IMR-90 (cell line): Measurements from ENCODE around the gene AGT. TPM values are rescaled to one million over a fixed set of nuclear protein-coding genes. Genes with fewer than 3 reads are reported as not detected.

Source experiments
- ATAC-seq: fragments of 200-7000 bp; cut with Tn5 transposase; 2 replicates; pipeline ENCODE4 v1.9.1; 2020; ENCODE audit warnings: low read depth, mild to moderate bottlenecking, moderate library complexity
- BruUV-seq: library from RNA; stranded (reverse); fragments of 400-500 nt; replicated peaks from 2 replicates; lab custom pipeline; 2021; lab: Mats Ljungman, UMichigan
- CTCF ChIA-PET: fragments of 300-600 bp; formaldehyde crosslinking; extraction: SDS; loops from one replicate; lab custom pipeline; 2021; ENCODE audit warnings: antibody characterized with exemption; lab: Yijun Ruan, JAX
- POLR2A ChIA-PET: fragments of 300-600 bp; sonication (Branson Sonifier 250); formaldehyde crosslinking; loops from one replicate; lab custom pipeline; 2022; ENCODE audit warnings: antibody characterized with exemption; ENCODE audit not compliant: unreplicated experiment; lab: Charles Lee
- DNase-seq: peaks from one replicate; pipeline ENCODE4 v3.0.0; 2013
- H2AFZ ChIP-seq: replicated peaks from 2 replicates; pipeline ENCODE3; 2013; ENCODE audit warnings: low read length, mild to moderate bottlenecking; ENCODE audit not compliant: poor library complexity
- H2AK5ac ChIP-seq: 2 replicates; pipeline ENCODE4 v1.6.1; 2013; ENCODE audit warnings: low read depth, low read length, inconsistent platforms
- H2AK9ac ChIP-seq: replicated peaks from 2 replicates; pipeline ENCODE3; 2013; ENCODE audit warnings: mild to moderate bottlenecking, low read depth, low read length, moderate library complexity; ENCODE audit not compliant: poor library complexity
- H2BK120ac ChIP-seq: 2 replicates; pipeline ENCODE4 v1.6.1; 2013; ENCODE audit warnings: low read depth, low read length, inconsistent platforms
- H2BK15ac ChIP-seq: 3 replicates; pipeline ENCODE4 v1.6.1; 2013; ENCODE audit warnings: low read depth, low read length, inconsistent platforms
- H2BK20ac ChIP-seq: 2 replicates; pipeline ENCODE4 v1.6.1; 2013; ENCODE audit warnings: low read depth, mild to moderate bottlenecking, inconsistent platforms, low read length, moderate library complexity
- H2BK5ac ChIP-seq: 2 replicates; pipeline ENCODE4 v1.6.1; 2013; ENCODE audit warnings: mild to moderate bottlenecking, low read depth, low read length, inconsistent platforms; ENCODE audit not compliant: poor library complexity, severe bottlenecking
- H3K14ac ChIP-seq: replicated peaks from 2 replicates; pipeline ENCODE4 v1.6.1; 2013; ENCODE audit warnings: low read depth, low read length, inconsistent platforms
- H3K18ac ChIP-seq: 2 replicates; pipeline ENCODE4 v1.6.1; 2013; ENCODE audit warnings: low read depth, low read length, control low read depth
- H3K23ac ChIP-seq: 2 replicates; pipeline ENCODE4 v1.6.1; 2013; ENCODE audit warnings: low read depth, low read length, inconsistent platforms
- H3K27ac ChIP-seq: 2 replicates; pipeline ENCODE4 v1.5.1; 2013; ENCODE audit warnings: mild to moderate bottlenecking, control low read depth, low read length; ENCODE audit not compliant: insufficient read depth
- H3K27me3 ChIP-seq: 2 replicates; pipeline ENCODE4 v1.6.1; 2013; ENCODE audit warnings: low read length; ENCODE audit not compliant: control insufficient read depth, insufficient read depth
- H3K36me3 ChIP-seq: 2 replicates; pipeline ENCODE4 v1.6.1; 2013; ENCODE audit warnings: low read length, mixed read lengths; ENCODE audit not compliant: control insufficient read depth, insufficient read depth
- H3K4ac ChIP-seq: 2 replicates; pipeline ENCODE4 v1.6.1; 2013; ENCODE audit warnings: low read depth, low read length, inconsistent platforms
- H3K4me1 ChIP-seq: 2 replicates; pipeline ENCODE4 v1.6.1; 2013; ENCODE audit warnings: low read length, mixed read lengths; ENCODE audit not compliant: control insufficient read depth, insufficient read depth
- H3K4me2 ChIP-seq: 2 replicates; pipeline ENCODE4 v1.6.1; 2013; ENCODE audit warnings: low read depth, mild to moderate bottlenecking, control low read depth, low read length, moderate library complexity
- H3K4me3 ChIP-seq: 2 replicates; pipeline ENCODE4 v1.5.1; 2013; ENCODE audit warnings: low read depth, mild to moderate bottlenecking, control low read depth, low read length, moderate library complexity; ENCODE audit not compliant: insufficient read depth
- H3K56ac ChIP-seq: 2 replicates; pipeline ENCODE4 v1.6.1; 2013; ENCODE audit warnings: low read length, inconsistent platforms; ENCODE audit not compliant: insufficient read depth; ENCODE audit errors: extremely low read depth
- H3K79me1 ChIP-seq, 2 experiments: 2 replicates each; pipeline ENCODE4 v1.6.1; 2013; ENCODE audit warnings: low read length in 2 of 2, inconsistent platforms in 1 of 2, low read depth in 1 of 2
- H3K9ac ChIP-seq: 2 replicates; pipeline ENCODE4 v1.6.1; 2013; ENCODE audit warnings: low read depth, low read length, control low read depth
- H3K9me1 ChIP-seq: 2 replicates; pipeline ENCODE4 v1.6.1; 2013; ENCODE audit warnings: low read length, inconsistent platforms; ENCODE audit not compliant: insufficient read depth
- H3K9me3 ChIP-seq: 2 replicates; pipeline ENCODE4 v1.6.1; 2013; ENCODE audit warnings: low read length; ENCODE audit not compliant: control insufficient read depth, insufficient read depth
- H4K20me1 ChIP-seq: 2 replicates; pipeline ENCODE4 v1.6.1; 2013; ENCODE audit warnings: low read length, inconsistent platforms; ENCODE audit not compliant: insufficient read depth
- H4K5ac ChIP-seq: 2 replicates; pipeline ENCODE4 v1.6.1; 2013; ENCODE audit warnings: mild to moderate bottlenecking, low read depth, low read length, control low read depth
- H4K8ac ChIP-seq, 2 experiments: 2 replicates each; pipeline ENCODE4 v1.6.1; 2013; ENCODE audit warnings: low read depth in 2 of 2, low read length in 2 of 2, control low read depth in 1 of 2, inconsistent platforms in 1 of 2
- H4K91ac ChIP-seq: 2 replicates; pipeline ENCODE4 v1.6.1; 2013; ENCODE audit warnings: low read depth, low read length, inconsistent platforms; ENCODE audit not compliant: insufficient read depth
- BHLHE40 ChIP-seq: fragments of 150-350 bp; IDR thresholded peaks from 2 replicates; pipeline ENCODE4 v1.6.1; 2016; ENCODE audit warnings: mild to moderate bottlenecking, low read depth, low read length
- CEBPB ChIP-seq: IDR thresholded peaks from 2 replicates; pipeline ENCODE4 v1.6.1; 2012; ENCODE audit warnings: low read depth, low read length, improper control_type of control experiment
- CHD1 ChIP-seq: IDR thresholded peaks from 2 replicates; pipeline ENCODE4 v1.6.1; 2012; ENCODE audit warnings: low read depth, low read length, improper control_type of control experiment
- ELK1 ChIP-seq: fragments of 150-350 bp; IDR thresholded peaks from 2 replicates; pipeline ENCODE4 v1.6.1; 2016; ENCODE audit warnings: low read depth, mild to moderate bottlenecking, low read length, moderate library complexity, borderline replicate concordance
- FOS ChIP-seq: fragments of 150-350 bp; IDR thresholded peaks from 2 replicates; pipeline ENCODE4 v1.6.1; 2016; ENCODE audit warnings: low read depth, low read length
- MAFK ChIP-seq: IDR thresholded peaks from 2 replicates; pipeline ENCODE4 v1.6.1; 2012; ENCODE audit warnings: low read depth, low read length, improper control_type of control experiment
- MAZ ChIP-seq: IDR thresholded peaks from 2 replicates; pipeline ENCODE4 v1.6.1; 2012; ENCODE audit warnings: low read depth, mild to moderate bottlenecking, low read length, improper control_type of control experiment, moderate library complexity, borderline replicate concordance
- MXI1 ChIP-seq: IDR thresholded peaks from 2 replicates; pipeline ENCODE4 v1.6.1; 2012; ENCODE audit warnings: low read depth, mild to moderate bottlenecking, low read length, moderate library complexity, borderline replicate concordance
- NFE2L2 ChIP-seq: fragments of 150-350 bp; IDR thresholded peaks from 2 replicates; pipeline ENCODE4 v1.6.1; 2016; ENCODE audit warnings: low read depth, mild to moderate bottlenecking, low read length
- POLR2A ChIP-seq: IDR thresholded peaks from 2 replicates; pipeline ENCODE4 v1.6.1; 2012; ENCODE audit warnings: mild to moderate bottlenecking, low read depth, low read length
- RAD21 ChIP-seq: IDR thresholded peaks from 2 replicates; pipeline ENCODE4 v1.6.1; 2012; ENCODE audit warnings: low read length, improper control_type of control experiment
- RCOR1 ChIP-seq: IDR thresholded peaks from 2 replicates; pipeline ENCODE4 v1.6.1; 2012; ENCODE audit warnings: mild to moderate bottlenecking, low read length, improper control_type of control experiment; ENCODE audit not compliant: insufficient replicate concordance
- RFX5 ChIP-seq: IDR thresholded peaks from 2 replicates; pipeline ENCODE4 v1.8.0; 2012; ENCODE audit warnings: low read depth, mild to moderate bottlenecking, low read length, moderate library complexity
- SMC3 ChIP-seq: fragments of 150-350 bp; IDR thresholded peaks from 2 replicates; pipeline ENCODE4 v1.6.1; 2016; ENCODE audit warnings: low read depth, mild to moderate bottlenecking, antibody characterized with exemption, low read length, moderate library complexity
- WGBS, 2 experiments: methylation state at CpG; one replicate each; pipeline versions ENCODE4 v1.1.5 to v1.1.7; 2013; ENCODE audit warnings: missing lambda C conversion rate in 2 of 2; ENCODE audit not compliant: insufficient read length in 1 of 2; ENCODE audit errors: extremely low coverage in 2 of 2; 5-methylcytosine and 5-hydroxymethylcytosine counted together
- dilution Hi-C: fragments of 300-500 bp; cut with HindIII; formaldehyde crosslinking; loops from one replicate; pipeline ENCODE4 v1.14.3; 2018; ENCODE audit warnings: low sequenced_read_pairs; ENCODE audit not compliant: unreplicated experiment
- in situ Hi-C: fragments of 300-500 bp; cut with MboI; formaldehyde crosslinking; loops from 3 replicates; pipeline ENCODE4 v1.14.3; 2019; ENCODE audit warnings: low sequenced_read_pairs, inconsistent platforms, mixed read lengths
- intact Hi-C: fragments of 100-400 bp; cut with micrococcal nuclease; formaldehyde crosslinking; loops from 2 replicates; pipeline ENCODE4 v1.10.0; 2022
- polyA plus RNA-seq, 3 experiments: library from polyadenylated mRNA; depleted of rRNA; stranded (reverse); fragments of >200 nt; gene quantifications; 2 replicates each; pipeline ENCODE4 v1.2.3, GENCODE V29; 2012; ENCODE audit warnings: low replicate concordance in 1 of 3
- total RNA-seq: library from RNA; depleted of rRNA; stranded (reverse); fragments of >200 nt; gene quantifications from 2 replicates; pipeline ENCODE4 v1.2.3, GENCODE V29; 2012
- TF ChIP-seq, protein P1 (sequence below): fragments of 150-350 bp; IDR thresholded peaks from 2 replicates; pipeline ENCODE4 v1.6.1; 2017; ENCODE audit warnings: mild to moderate bottlenecking, antibody characterized with exemption, low read length, low read depth

The AGT gene
- total and polyA plus RNA-seq, 2 of the 4 experiments (the other 2 are of a cell fraction), result 0.18 to 0.34 TPM

- Histone ChIP-seq H3K23ac (no peak overlapping the region), H3K4me1 (no peaks in the 10 kb centered on the region), H2BK15ac (no peak overlapping the region), H3K27me3 (peaks cover 7% of the 10 kb centered on the region), H3K36me3 (no peaks in the 10 kb centered on the region), H3K4ac (no peak overlapping the region), H3K18ac (no peak overlapping the region), H4K5ac (no peak overlapping the region), H2BK20ac (no peak overlapping the region), H4K20me1 (no peaks in the 10 kb centered on the region), H2BK5ac (no peak overlapping the region), H3K14ac (no peak overlapping the region), H3K9me3 (no peaks in the 10 kb centered on the region), H4K91ac (no peak overlapping the region), H2AK5ac (no peak overlapping the region), H2AK9ac (peak overlapping the region; percentile 16), H3K4me3 (no peak overlapping the region), H4K8ac (no peak overlapping the region), H2BK120ac (no peak overlapping the region), H2AFZ (no peak overlapping the region), H3K9ac (no peak overlapping the region), H3K9me1 (no peaks in the 10 kb centered on the region), H3K27ac (no peak overlapping the region), H3K79me1 (no peaks in the 10 kb centered on the region), H3K4me2 (no peak overlapping the region), H3K56ac (no peak overlapping the region)
- POLR2A ChIA-PET, result no interaction called here
- DNase-seq (no peak), ATAC-seq (no peak)
- no TSS peak for BruUV-seq
- CTCF ChIA-PET, result interaction anchor here (0.7 kb wide), 1 partner anchor 17 kb away, joined by 3 read pairs; no protein-coding TSS in a partner anchor
- intact Hi-C loops, result no loop called here
- 76% methylated on average over 11 of the region's 22 CpGs; no CpG with 5 or more reads in 1 of the 2 experiments for WGBS, 2 experiments
- no peak for TF ChIP-seq CEBPB
- no peak for TF ChIP-seq CHD1
- no peak for TF ChIP-seq RAD21
- TF ChIP-seq POLR2A, result no peak
- no peak for TF ChIP-seq MXI1
- no peak for TF ChIP-seq RCOR1
- no peak for TF ChIP-seq BHLHE40
- TF ChIP-seq SMC3, result no peak
- TF ChIP-seq MAZ, result no peak
- TF ChIP-seq FOS, result no peak
- TF ChIP-seq ELK1, result no peak
- no peak for TF ChIP-seq NFE2L2
- TF ChIP-seq, protein P1, sequence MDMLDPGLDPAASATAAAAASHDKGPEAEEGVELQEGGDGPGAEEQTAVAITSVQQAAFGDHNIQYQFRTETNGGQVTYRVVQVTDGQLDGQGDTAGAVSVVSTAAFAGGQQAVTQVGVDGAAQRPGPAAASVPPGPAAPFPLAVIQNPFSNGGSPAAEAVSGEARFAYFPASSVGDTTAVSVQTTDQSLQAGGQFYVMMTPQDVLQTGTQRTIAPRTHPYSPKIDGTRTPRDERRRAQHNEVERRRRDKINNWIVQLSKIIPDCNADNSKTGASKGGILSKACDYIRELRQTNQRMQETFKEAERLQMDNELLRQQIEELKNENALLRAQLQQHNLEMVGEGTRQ, result no peak
- TF ChIP-seq MAFK, result no peak
- TF ChIP-seq RFX5, result no peak
- dilution Hi-C loops, result no loop called here
- in situ Hi-C loops, result no loop called here
These were observed 5.9 kb downstream of the AGT start for GRCh38 chr1:230707732-230708630.
